OCI-LY7 (cell line): ENCODE measurements around the gene NOTCH3. TPM values are rescaled to one million over a fixed set of nuclear protein-coding genes. Genes with fewer than 3 reads are reported as not detected.
A peak's percentile ranks its signal among the peaks of the same experiment; 100 is the strongest.

Experiments used
- BruUV-seq: library from RNA; stranded (reverse); fragments of 400-500 nt; replicated peaks from 2 replicates; lab custom pipeline; 2021; lab: Mats Ljungman, UMichigan
- CTCF ChIA-PET: fragments of 300-600 bp; sonication (Branson Sonifier 250); formaldehyde crosslinking; loops from one replicate; lab custom pipeline; 2022; ENCODE audit warnings: antibody characterized with exemption; ENCODE audit not compliant: unreplicated experiment; lab: Charles Lee
- POLR2A ChIA-PET: fragments of 300-600 bp; sonication (Branson Sonifier 250); formaldehyde crosslinking; loops from one replicate; lab custom pipeline; 2022; ENCODE audit warnings: antibody characterized with exemption; lab: Charles Lee
- DNase-seq: peaks from one replicate; pipeline ENCODE4 v3.0.0-alpha.2; 2015; ENCODE audit warnings: low spot score
- H2AFZ ChIP-seq: fragments of 200-600 bp; sonication (generic), shearing (Covaris generic); 2 replicates; pipeline ENCODE4 v1.6.1; 2014; ENCODE audit warnings: mild to moderate bottlenecking, antibody characterized with exemption, low read length, moderate library complexity
- H3K27ac ChIP-seq: fragments of 200-600 bp; sonication (generic); 2 replicates; pipeline ENCODE4 v1.5.1; 2014; ENCODE audit warnings: mixed run types, low read depth, mild to moderate bottlenecking, moderate library complexity, low read length, inconsistent platforms; ENCODE audit not compliant: poor library complexity, severe bottlenecking
- H3K36me3 ChIP-seq: fragments of 200-600 bp; sonication (generic); 2 replicates; pipeline ENCODE4 v1.6.1; 2014; ENCODE audit warnings: mild to moderate bottlenecking, antibody characterized with exemption, low read length, moderate library complexity, mixed read lengths; ENCODE audit not compliant: insufficient read depth
- H3K4me1 ChIP-seq: fragments of 200-600 bp; sonication (generic); 2 replicates; pipeline ENCODE4 v1.5.1; 2014; ENCODE audit warnings: mild to moderate bottlenecking, low read length; ENCODE audit not compliant: insufficient read depth, poor library complexity, severe bottlenecking
- H3K4me2 ChIP-seq: fragments of 200-600 bp; sonication (generic); 2 replicates; pipeline ENCODE4 v1.6.1; 2014; ENCODE audit warnings: mild to moderate bottlenecking, low read length
- H3K4me3 ChIP-seq: fragments of 200-600 bp; sonication (generic); 2 replicates; pipeline ENCODE4 v1.5.1; 2014; ENCODE audit warnings: mild to moderate bottlenecking, low read depth, low read length; ENCODE audit not compliant: poor library complexity, severe bottlenecking
- H3K79me2 ChIP-seq: fragments of 200-600 bp; sonication (generic); 2 replicates; pipeline ENCODE4 v1.6.1; 2016; ENCODE audit warnings: low read depth, mild to moderate bottlenecking, low read length, moderate library complexity, mixed read lengths; ENCODE audit not compliant: insufficient read depth
- H3K9me2 ChIP-seq: fragments of 200-600 bp; sonication (generic); 2 replicates; pipeline ENCODE4 v1.6.1; 2016; ENCODE audit warnings: mild to moderate bottlenecking, low read length, mixed read lengths; ENCODE audit not compliant: insufficient read depth
- H3K9me3 ChIP-seq: fragments of 200-600 bp; sonication (generic); 2 replicates; pipeline ENCODE4 v1.6.1; 2014; ENCODE audit warnings: mild to moderate bottlenecking, mixed run types, low read length, mixed read lengths
- H4K20me1 ChIP-seq: fragments of 200-600 bp; sonication (generic); 2 replicates; pipeline ENCODE4 v1.6.1; 2014; ENCODE audit warnings: mild to moderate bottlenecking, antibody characterized with exemption, low read length, moderate library complexity, mixed read lengths; ENCODE audit not compliant: insufficient read depth
- EZH2phosphoT487 ChIP-seq: fragments of 200-600 bp; sonication (generic); IDR thresholded peaks from 2 replicates; pipeline ENCODE4 v1.6.1; 2018; ENCODE audit warnings: low read depth, borderline replicate concordance, mild to moderate bottlenecking, mixed run types, antibody characterized with exemption, low read length, moderate library complexity, mixed read lengths
- intact Hi-C: fragments of 100-400 bp; cut with micrococcal nuclease; formaldehyde crosslinking; loops from one replicate; pipeline ENCODE4 v1.10.0; 2022; ENCODE audit not compliant: unreplicated experiment
- total RNA-seq, 2 experiments: library from RNA; depleted of rRNA in 1 of 2; stranded (reverse); fragments of >200 nt in 1 of 2; shearing (Covaris generic) in 1 of 2; gene quantifications; 2 replicates each; pipeline ENCODE4 v1.2.3, GENCODE V29; 2014 to 2022
- TF ChIP-seq, protein P1 (sequence below): fragments of 200-600 bp; sonication (generic); conservative IDR thresholded peaks from 2 replicates; pipeline ENCODE4 v1.5.1; 2014; ENCODE audit warnings: mild to moderate bottlenecking, antibody characterized with exemption, low read length, moderate library complexity, mixed read lengths

Gene NOTCH3
- total RNA-seq, 2 experiments from 2014 or later: 0.25 TPM; not detected in 1

DNA sequence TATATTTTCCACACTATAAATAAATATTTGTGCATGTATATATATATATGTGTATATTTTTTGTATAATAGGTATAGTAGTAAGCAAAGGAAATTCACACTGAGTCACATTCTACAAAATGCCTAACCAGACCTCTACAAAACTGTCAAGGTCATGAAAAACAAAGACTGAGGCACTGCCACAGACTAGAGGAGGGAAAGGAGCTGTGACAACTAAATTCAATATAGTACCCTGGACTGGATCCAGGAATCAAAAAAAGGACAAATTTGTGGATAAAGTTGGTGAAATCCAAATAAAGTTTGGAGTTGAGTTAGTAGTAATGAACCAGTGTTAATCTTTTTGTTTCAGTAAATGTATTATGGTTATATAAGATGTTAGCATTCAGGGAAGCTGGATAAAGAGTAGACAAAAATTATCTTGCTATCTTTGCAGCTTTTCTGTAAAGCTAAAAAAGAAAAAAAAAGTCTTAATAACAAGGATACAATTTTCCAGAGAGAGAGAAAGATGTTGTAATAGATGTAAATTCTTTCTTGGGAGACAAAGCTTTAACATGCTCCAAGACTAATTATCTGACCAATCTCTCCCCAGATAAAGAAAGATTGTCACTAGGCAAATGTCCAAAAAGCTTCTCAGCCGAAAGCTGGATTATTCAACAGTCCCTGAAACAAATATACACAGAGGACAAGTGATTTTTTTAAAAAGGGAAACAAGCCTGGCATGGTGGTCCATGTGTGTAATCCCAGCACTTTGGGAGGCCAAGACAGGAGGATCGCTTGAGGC lies 74.5 kb downstream of the NOTCH3 start:
- peak overlapping the region; percentile 86 for H3K4me3 ChIP-seq
- POLR2A ChIA-PET: interaction anchor here (0.6 to 0.9 kb wide), 4 partner anchors 172 to 840 kb away, joined by 3 to 4 read pairs (median 3); no protein-coding TSS in a partner anchor

DNA sequence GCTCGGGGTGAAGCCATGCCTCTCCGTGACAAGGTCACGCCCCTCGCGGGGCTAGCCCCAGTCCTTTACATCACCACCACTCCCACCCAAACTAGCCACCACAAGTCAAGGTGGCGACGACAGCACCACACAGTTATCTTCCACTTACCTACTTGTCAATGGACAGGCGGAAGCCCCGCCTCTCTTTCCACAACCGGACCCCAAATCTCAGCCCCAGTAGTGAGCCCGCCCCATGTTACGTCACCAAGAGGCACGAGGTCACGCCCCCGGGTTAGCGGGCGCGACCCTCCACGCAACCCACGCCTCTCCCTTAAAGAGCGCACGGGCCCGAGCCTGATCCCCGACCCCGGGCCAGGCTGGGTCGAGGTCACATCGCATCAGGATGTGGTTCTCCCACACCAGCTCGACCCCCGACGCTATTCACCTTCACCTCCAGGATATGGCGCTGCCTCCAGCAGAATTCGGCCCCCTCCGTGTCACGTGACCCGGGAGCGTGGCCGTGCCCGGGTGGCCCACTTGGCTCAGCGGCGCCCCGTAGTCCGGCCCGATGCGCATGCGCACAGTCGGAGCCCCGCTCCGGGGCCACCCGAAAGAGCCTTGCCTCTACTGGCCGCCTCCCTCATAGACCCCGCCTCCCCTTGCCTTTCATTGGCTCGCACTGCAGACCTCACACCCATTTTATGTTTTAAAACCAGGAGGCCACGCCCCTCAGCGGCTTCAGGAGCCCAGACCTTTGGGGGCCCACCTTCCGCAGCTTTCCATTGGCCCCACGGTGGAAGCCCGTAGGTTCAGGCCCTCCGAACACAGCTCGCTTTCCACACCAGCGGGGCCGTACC lies 75.3 kb downstream of the NOTCH3 start:
- peaks cover 15% of the 10 kb centered on the region for H3K4me1 ChIP-seq
- H3K27ac ChIP-seq: peak overlapping the region; percentile 64
- intact Hi-C loops: no loop called here
- peak; percentile 99 for DNase-seq
- H3K9me2 ChIP-seq: no peaks in the 10 kb centered on the region
- H2AFZ ChIP-seq: peak overlapping the region; percentile 88
- ChIA-PET POLR2A (interaction anchor here (0.9 kb wide), 1 partner anchor 172 kb away, joined by 3 read pairs; no protein-coding TSS in a partner anchor), CTCF (no interaction called here)
- no peaks in the 10 kb centered on the region for H4K20me1 ChIP-seq
- peaks cover 11% of the 10 kb centered on the region; the same call in 1 of the 2 replicates for H3K79me2 ChIP-seq
- no peaks in the 10 kb centered on the region for H3K9me3 ChIP-seq
- peaks cover 23% of the 10 kb centered on the region for H3K36me3 ChIP-seq
- no peak for TF ChIP-seq EZH2phosphoT487
- TF ChIP-seq, protein P1, sequence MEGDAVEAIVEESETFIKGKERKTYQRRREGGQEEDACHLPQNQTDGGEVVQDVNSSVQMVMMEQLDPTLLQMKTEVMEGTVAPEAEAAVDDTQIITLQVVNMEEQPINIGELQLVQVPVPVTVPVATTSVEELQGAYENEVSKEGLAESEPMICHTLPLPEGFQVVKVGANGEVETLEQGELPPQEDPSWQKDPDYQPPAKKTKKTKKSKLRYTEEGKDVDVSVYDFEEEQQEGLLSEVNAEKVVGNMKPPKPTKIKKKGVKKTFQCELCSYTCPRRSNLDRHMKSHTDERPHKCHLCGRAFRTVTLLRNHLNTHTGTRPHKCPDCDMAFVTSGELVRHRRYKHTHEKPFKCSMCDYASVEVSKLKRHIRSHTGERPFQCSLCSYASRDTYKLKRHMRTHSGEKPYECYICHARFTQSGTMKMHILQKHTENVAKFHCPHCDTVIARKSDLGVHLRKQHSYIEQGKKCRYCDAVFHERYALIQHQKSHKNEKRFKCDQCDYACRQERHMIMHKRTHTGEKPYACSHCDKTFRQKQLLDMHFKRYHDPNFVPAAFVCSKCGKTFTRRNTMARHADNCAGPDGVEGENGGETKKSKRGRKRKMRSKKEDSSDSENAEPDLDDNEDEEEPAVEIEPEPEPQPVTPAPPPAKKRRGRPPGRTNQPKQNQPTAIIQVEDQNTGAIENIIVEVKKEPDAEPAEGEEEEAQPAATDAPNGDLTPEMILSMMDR: peak; percentile 25; the same call in 1 of the 2 replicates
- peak overlapping the region; percentile 87 for H3K4me2 ChIP-seq
- peak overlapping the region; percentile 86 for H3K4me3 ChIP-seq
- no TSS peak for BruUV-seq

More for the DNA sequence above, 74.5 kb downstream of the NOTCH3 start:
- BruUV-seq: TSS peak; percentile 80
- H3K4me2 ChIP-seq: peak overlapping the region; percentile 67
- no peaks in the 10 kb centered on the region for H4K20me1 ChIP-seq
- no peaks in the 10 kb centered on the region for H3K9me3 ChIP-seq
- CTCF ChIA-PET: interaction anchor here (0.5 kb wide), 1 partner anchor 293 kb away, joined by 3 read pairs; no protein-coding TSS in a partner anchor
- no peaks in the 10 kb centered on the region for H3K9me2 ChIP-seq
- DNase-seq: no peak
- H3K36me3 ChIP-seq: peaks cover 16% of the 10 kb centered on the region
- H2AFZ ChIP-seq: peak overlapping the region; percentile 88
- H3K4me1 ChIP-seq: peaks cover 15% of the 10 kb centered on the region
- TF ChIP-seq, protein P1: no peak
- no peak for TF ChIP-seq EZH2phosphoT487
- H3K79me2 ChIP-seq: peaks cover 11% of the 10 kb centered on the region; the same call in 1 of the 2 replicates
- H3K27ac ChIP-seq: peak overlapping the region; percentile 44
- intact Hi-C loops: no loop called here
